ENCODE measurements around the gene TRERF1.
"Not testable (repeated sequence)": the region's sequence is repeated elsewhere in the genome, so short reads cannot be mapped to it uniquely, and the experiment has no call there.

TRERF1 gene

DNA sequence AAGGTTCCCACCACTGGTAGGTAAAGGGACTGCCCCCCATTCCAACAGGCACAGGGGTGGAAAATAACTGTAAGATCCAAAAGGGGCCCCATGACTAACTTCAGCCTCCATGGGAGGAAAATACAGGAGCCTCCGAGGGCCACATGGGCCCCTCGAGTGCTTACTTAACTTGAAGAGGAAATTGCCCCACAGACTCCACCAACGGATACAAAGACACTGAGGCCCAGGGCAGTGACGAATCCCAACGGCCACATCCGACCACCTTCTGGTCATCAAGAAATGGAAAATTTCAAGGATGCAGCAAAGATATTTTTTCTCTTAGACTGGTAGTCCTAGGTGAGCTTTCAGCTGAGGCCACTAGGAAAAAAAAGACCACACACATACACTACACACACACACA lies 118.1 kb downstream of the TRERF1 start:
- H3K4me3 ChIP-seq (replicated peaks in 1 of 2; ENCODE audit: low read depth in 2 of 2, low read length in 2 of 2): no peak overlapping the region
- TF ChIP-seq, protein P1, sequence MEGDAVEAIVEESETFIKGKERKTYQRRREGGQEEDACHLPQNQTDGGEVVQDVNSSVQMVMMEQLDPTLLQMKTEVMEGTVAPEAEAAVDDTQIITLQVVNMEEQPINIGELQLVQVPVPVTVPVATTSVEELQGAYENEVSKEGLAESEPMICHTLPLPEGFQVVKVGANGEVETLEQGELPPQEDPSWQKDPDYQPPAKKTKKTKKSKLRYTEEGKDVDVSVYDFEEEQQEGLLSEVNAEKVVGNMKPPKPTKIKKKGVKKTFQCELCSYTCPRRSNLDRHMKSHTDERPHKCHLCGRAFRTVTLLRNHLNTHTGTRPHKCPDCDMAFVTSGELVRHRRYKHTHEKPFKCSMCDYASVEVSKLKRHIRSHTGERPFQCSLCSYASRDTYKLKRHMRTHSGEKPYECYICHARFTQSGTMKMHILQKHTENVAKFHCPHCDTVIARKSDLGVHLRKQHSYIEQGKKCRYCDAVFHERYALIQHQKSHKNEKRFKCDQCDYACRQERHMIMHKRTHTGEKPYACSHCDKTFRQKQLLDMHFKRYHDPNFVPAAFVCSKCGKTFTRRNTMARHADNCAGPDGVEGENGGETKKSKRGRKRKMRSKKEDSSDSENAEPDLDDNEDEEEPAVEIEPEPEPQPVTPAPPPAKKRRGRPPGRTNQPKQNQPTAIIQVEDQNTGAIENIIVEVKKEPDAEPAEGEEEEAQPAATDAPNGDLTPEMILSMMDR (IDR thresholded peaks at IDR 0.05; ENCODE audit: low read depth, low read length): no peak
- no peak for DNase-seq (ENCODE audit: low read depth in 2 of 2)

DNA sequence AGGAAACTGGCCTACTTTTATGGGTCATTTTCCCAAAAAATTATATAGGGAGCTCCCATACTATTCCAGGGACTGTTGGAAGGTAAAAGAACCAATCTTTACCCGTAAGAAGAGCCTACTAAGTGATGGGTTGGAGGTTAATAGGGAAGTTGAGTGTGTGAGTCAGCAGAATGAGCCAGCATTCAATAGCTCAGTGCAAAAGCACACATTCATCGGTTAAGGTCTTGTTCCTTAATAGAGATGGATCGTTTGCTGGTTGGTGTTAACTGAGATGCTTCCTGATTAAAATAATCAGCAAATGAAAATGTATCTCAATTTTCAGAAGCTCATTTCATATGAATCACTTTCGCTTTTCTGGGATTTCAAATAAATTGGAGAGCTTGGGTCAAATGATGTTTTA lies 118.8 kb downstream of the TRERF1 start:
- DNase-seq (ENCODE audit: low read depth in 2 of 2): no peak
- TF ChIP-seq, protein P1 (IDR thresholded peaks at IDR 0.05; ENCODE audit: low read depth, low read length): no peak
- no peak overlapping the region for H3K4me3 ChIP-seq (replicated peaks in 1 of 2; ENCODE audit: low read depth in 2 of 2, low read length in 2 of 2)

DNA sequence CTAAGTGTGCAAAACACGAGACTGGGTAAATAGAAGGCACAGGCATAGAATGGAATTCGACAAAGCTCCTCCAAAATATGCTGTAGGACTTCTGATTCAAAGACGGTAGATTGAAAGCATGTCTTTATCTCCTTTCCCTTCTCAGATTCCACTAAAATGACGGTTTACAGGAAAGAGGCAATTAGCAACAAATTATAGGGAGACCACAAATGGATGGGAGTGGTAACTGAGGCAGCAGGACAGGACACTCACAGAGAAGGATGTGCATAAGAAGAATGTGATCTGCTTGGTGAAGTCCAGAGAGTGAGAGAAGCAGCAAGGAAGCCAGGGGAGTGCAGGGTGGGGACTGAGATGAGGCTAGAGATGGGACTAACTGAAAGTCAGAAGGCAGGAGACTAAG lies 120.7 kb downstream of the TRERF1 start:
- TF ChIP-seq, protein P1 (IDR thresholded peaks at IDR 0.05; ENCODE audit: low read depth, low read length): no peak
- no peak for DNase-seq (ENCODE audit: low read depth in 2 of 2)
- no peak overlapping the region for H3K4me3 ChIP-seq (replicated peaks in 1 of 2; ENCODE audit: low read depth in 2 of 2, low read length in 2 of 2)

DNA sequence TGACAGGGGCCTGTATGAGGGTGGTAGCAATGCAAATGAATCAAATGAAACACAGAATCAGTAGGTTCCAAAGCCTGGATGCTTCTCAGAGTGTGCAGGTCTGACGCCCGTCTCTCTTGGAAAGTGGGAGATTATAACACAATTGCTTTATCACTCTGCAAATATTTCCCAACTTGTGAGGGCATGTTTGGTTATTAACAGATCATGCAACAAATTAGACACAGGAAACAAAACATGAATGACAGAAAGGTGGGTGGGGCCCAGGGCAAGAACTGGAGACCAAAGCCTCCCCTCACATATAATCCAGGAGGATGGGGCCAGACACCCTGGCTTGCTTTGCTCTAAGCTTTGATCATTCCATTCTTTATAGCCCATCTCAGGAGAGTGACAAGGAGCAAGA lies 125.5 kb downstream of the TRERF1 start:
- DNase-seq (ENCODE audit: low read depth in 2 of 2): no peak
- TF ChIP-seq, protein P1 (IDR thresholded peaks at IDR 0.05; ENCODE audit: low read depth, low read length): no peak
- H3K4me3 ChIP-seq (replicated peaks in 1 of 2; ENCODE audit: low read depth in 2 of 2, low read length in 2 of 2): no peak overlapping the region

DNA sequence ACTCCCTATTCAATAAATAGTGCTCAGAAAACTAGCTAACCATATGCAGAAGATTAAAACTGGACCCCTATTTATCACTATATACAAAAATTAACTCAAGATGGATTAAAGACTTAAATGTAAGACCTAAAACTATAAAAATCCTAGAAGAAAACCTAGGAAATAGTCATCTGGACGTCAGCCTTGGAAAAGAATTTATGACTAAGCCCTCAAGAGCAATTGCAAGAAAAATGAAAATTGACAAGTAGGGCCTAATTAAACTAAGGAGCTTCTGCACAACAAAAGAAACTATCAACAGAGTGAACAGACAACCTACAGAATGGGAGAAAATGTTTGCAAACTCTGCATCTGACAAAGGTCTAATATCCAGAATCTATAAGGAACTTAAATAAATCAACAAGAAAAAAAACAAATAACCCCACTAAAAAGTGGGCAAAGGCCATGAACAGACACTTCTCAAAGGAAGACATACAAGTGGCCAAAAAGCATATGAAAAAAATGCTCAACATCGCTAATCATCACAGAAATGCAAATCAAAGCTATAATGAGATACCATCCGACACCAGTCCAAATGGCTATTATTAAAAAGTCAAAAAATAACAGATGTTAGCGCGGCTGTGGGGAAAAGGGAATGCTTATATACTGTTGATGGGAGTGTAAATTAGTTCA lies 126.9 kb downstream of the TRERF1 start:
- peak in 1 of 2 donors; percentile 33 for DNase-seq (ENCODE audit: low read depth in 2 of 2)

DNA sequence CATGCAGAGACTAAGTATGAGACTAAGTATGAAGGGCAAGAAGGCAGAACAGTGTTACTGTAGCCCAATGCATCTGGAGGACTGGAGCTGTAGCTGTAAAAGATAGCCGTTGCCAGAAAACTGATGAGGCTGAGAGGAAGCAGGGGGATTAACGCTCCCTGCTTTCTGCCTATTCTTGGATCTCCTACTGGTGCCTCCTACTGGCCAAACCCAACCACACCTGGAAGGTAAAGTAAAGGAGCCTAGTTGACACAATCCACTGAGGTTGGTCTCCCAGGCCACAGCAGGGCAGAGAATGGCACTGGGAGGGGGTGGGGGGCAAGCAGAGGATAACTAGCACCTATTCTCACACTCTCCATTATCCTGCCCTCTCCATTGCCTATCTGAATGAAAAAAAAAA lies 129.1 kb downstream of the TRERF1 start:
- TF ChIP-seq, protein P1 (IDR thresholded peaks at IDR 0.05; ENCODE audit: low read depth, low read length): no peak
- no peak for DNase-seq (ENCODE audit: low read depth in 2 of 2)
- no peak overlapping the region for H3K4me3 ChIP-seq (replicated peaks in 1 of 2; ENCODE audit: low read depth in 2 of 2, low read length in 2 of 2)

More for the DNA sequence above, 126.9 kb downstream of the TRERF1 start:
- not testable (repeated sequence) for H3K4me3 ChIP-seq (replicated peaks in 1 of 2; ENCODE audit: low read depth in 2 of 2, low read length in 2 of 2)

DNA sequence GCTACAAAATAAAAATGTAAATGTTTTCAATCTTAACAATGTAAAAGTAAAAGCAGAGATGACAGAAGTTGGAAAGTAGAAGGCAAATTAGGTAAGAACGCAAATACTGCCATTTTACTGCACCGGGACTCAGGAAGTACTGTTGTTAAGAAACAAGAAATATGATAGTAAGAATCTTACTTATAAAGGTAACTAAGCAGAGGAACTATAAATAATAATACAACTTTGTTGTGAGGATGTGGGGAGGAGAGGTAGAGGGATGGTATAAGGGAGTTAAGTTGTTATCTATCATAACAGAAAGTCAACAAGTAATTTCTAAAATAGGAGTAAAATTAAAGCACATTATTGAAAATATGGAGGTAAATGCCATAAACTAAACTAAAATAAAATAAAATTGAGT lies 129.8 kb downstream of the TRERF1 start:
- no peak overlapping the region for H3K4me3 ChIP-seq (replicated peaks in 1 of 2; ENCODE audit: low read depth in 2 of 2, low read length in 2 of 2)
- TF ChIP-seq, protein P1 (IDR thresholded peaks at IDR 0.05; ENCODE audit: low read depth, low read length): no peak
- no peak for DNase-seq (ENCODE audit: low read depth in 2 of 2)
